GM21381 (cell line): ENCODE measurements around the gene NOL3.

Experiments
- ATAC-seq: cut with Tn5 transposase; IDR thresholded peaks from one replicate; pipeline ENCODE4 v1.9.1; 2021; ENCODE audit warnings: mild to moderate bottlenecking, moderate library complexity; ENCODE audit not compliant: unreplicated experiment

NOL3 gene

GRCh38 chr16:67187175-67187890 is 17.0 kb downstream of the NOL3 start:
- no peak for ATAC-seq

- no peak for ATAC-seq
These were observed 18.0 kb downstream of the NOL3 start for GRCh38 chr16:67188323-67188722.

GRCh38 chr16:67188798-67189197 is 18.5 kb downstream of the NOL3 start:
- ATAC-seq: no peak

GRCh38 chr16:67190041-67190440 is 19.7 kb downstream of the NOL3 start, which contains the start of gene EXOC3L1:
Gene EXOC3L1 (minus strand): TSS chr16:67190136. CDS start chr16:67189676, 460 bp downstream.
- ATAC-seq: no peak

GRCh38 chr16:67190448-67191399 is 20.4 kb downstream of the NOL3 start:
- ATAC-seq: no peak

- no peak for ATAC-seq
These were observed 21.2 kb downstream of the NOL3 start for GRCh38 chr16:67191411-67191994.

- peak; percentile 95 for ATAC-seq
These were observed 21.8 kb downstream of the NOL3 start, which contains the start of gene E2F4 for GRCh38 chr16:67191995-67192681. Gene E2F4 (plus strand): TSS chr16:67192155. CDS start chr16:67192228, 73 bp downstream.

- no peak for ATAC-seq
These were observed 22.5 kb downstream of the NOL3 start for GRCh38 chr16:67192781-67193361.

GRCh38 chr16:67193536-67193935 is 23.2 kb downstream of the NOL3 start:
- no peak for ATAC-seq

GRCh38 chr16:67194260-67194659 is 23.9 kb downstream of the NOL3 start:
- ATAC-seq: no peak

GRCh38 chr16:67195676-67196075 is 25.3 kb downstream of the NOL3 start:
- no peak for ATAC-seq

GRCh38 chr16:67196881-67197280 is 26.5 kb downstream of the NOL3 start:
- ATAC-seq: no peak

GRCh38 chr16:67197704-67198103 is 27.4 kb downstream of the NOL3 start:
- ATAC-seq: no peak

- ATAC-seq: no peak
These were observed 27.9 kb downstream of the NOL3 start for GRCh38 chr16:67198238-67198734.

GRCh38 chr16:67199011-67199807 is 28.9 kb downstream of the NOL3 start, which contains the start of gene ELMO3:
Gene ELMO3 (plus strand): TSS chr16:67199131. CDS start chr16:67199327, 196 bp downstream.
- no peak for ATAC-seq

- ATAC-seq: no peak
These were observed 29.5 kb downstream of the NOL3 start for GRCh38 chr16:67199808-67200198.

GRCh38 chr16:67200491-67200890 is 30.2 kb downstream of the NOL3 start:
- ATAC-seq: no peak

GRCh38 chr16:67201411-67202345 is 31.3 kb downstream of the NOL3 start:
- no peak for ATAC-seq
